ENCODE measurements around the gene EYA2.
"Not testable (repeated sequence)": the region's sequence is repeated elsewhere in the genome, so short reads cannot be mapped to it uniquely, and the experiment has no call there.

Gene EYA2

GRCh38 chr20:47152068-47152467 is 257.4 kb downstream of the EYA2 start:
- DNase-seq, result no peak

GRCh38 chr20:47154089-47154488 is 259.4 kb downstream of the EYA2 start:
- no peak for DNase-seq

- peak in 1 of 3 experiments; percentile 5 for DNase-seq
Measured at GRCh38 chr20:47156301-47157137, 261.9 kb downstream of the EYA2 start.

- DNase-seq, result no peak
Measured at GRCh38 chr20:47159166-47159565, 264.5 kb downstream of the EYA2 start.

GRCh38 chr20:47160240-47160639 is 265.6 kb downstream of the EYA2 start:
- no peak for DNase-seq

- no peak for DNase-seq
Measured at GRCh38 chr20:47160992-47161391, 266.3 kb downstream of the EYA2 start.

- DNase-seq, result no peak
Measured at GRCh38 chr20:47161411-47161810, 266.8 kb downstream of the EYA2 start.

GRCh38 chr20:47164140-47164539 is 269.5 kb downstream of the EYA2 start:
- DNase-seq, result no peak

GRCh38 chr20:47165376-47165865 is 270.8 kb downstream of the EYA2 start:
- DNase-seq, result no peak

- no peak for DNase-seq
Measured at GRCh38 chr20:47167846-47168245, 273.2 kb downstream of the EYA2 start.

- DNase-seq, result no peak
Measured at GRCh38 chr20:47172579-47172978, 277.9 kb downstream of the EYA2 start.

GRCh38 chr20:47173596-47174216 is 279.1 kb downstream of the EYA2 start:
- no peak for DNase-seq

- no peak for DNase-seq
Measured at GRCh38 chr20:47174456-47175243, 280.0 kb downstream of the EYA2 start.

GRCh38 chr20:47175493-47175892 is 280.9 kb downstream of the EYA2 start:
- DNase-seq, result peak in 1 of 3 experiments; percentile 12

- DNase-seq, result not testable (repeated sequence)
Measured at GRCh38 chr20:47176217-47176616, 281.6 kb downstream of the EYA2 start.

GRCh38 chr20:47178277-47178676 is 283.6 kb downstream of the EYA2 start:
- no peak for DNase-seq

- DNase-seq, result no peak
Measured at GRCh38 chr20:47178851-47179250, 284.2 kb downstream of the EYA2 start.

GRCh38 chr20:47179267-47179666 is 284.6 kb downstream of the EYA2 start:
- no peak for DNase-seq

- DNase-seq, result peak in 1 of 3 experiments; percentile 7
Measured at GRCh38 chr20:47181056-47181862, 286.6 kb downstream of the EYA2 start.

GRCh38 chr20:47183367-47183766 is 288.7 kb downstream of the EYA2 start:
- no peak for DNase-seq

- DNase-seq, result no peak
Measured at GRCh38 chr20:47187450-47188195, 293.0 kb downstream of the EYA2 start.

- no peak for DNase-seq
Measured at GRCh38 chr20:47188540-47188939, 293.9 kb downstream of the EYA2 start.
